GM18526 (cell line): Measurements from ENCODE around the gene PLEKHM2.

Source experiments
- POLR2A ChIP-seq: IDR thresholded peaks from 3 replicates; pipeline ENCODE4 v1.6.1; 2011; ENCODE audit not compliant: insufficient read length; ENCODE audit errors: extremely low read depth

The PLEKHM2 gene

GRCh38 chr1:15669864-15670263 is 14.3 kb upstream of the PLEKHM2 start:
- no peak for TF ChIP-seq POLR2A

- no peak for TF ChIP-seq POLR2A
These were observed 12.7 kb upstream of the PLEKHM2 start for GRCh38 chr1:15671430-15671829.

GRCh38 chr1:15674386-15675159 is 9.5 kb upstream of the PLEKHM2 start:
- no peak for TF ChIP-seq POLR2A

- TF ChIP-seq POLR2A, result no peak
These were observed 8.1 kb upstream of the PLEKHM2 start for GRCh38 chr1:15676010-15676409.

GRCh38 chr1:15676688-15677661 is 7.1 kb upstream of the PLEKHM2 start:
- no peak for TF ChIP-seq POLR2A

GRCh38 chr1:15678578-15678977 is 5.5 kb upstream of the PLEKHM2 start:
- TF ChIP-seq POLR2A, result no peak

- TF ChIP-seq POLR2A, result no peak
These were observed 4.0 kb upstream of the PLEKHM2 start for GRCh38 chr1:15680131-15680530.

- TF ChIP-seq POLR2A, result no peak
These were observed 3.4 kb upstream of the PLEKHM2 start for GRCh38 chr1:15680561-15681348.

GRCh38 chr1:15681349-15682292 is 2.5 kb upstream of the PLEKHM2 start:
- TF ChIP-seq POLR2A, result no peak

GRCh38 chr1:15682936-15683341 is 1.2 kb upstream of the PLEKHM2 start:
- no peak for TF ChIP-seq POLR2A

- no peak for TF ChIP-seq POLR2A
These were observed 628 bp upstream of the PLEKHM2 start for GRCh38 chr1:15683345-15684039.

GRCh38 chr1:15684468-15685291 is 560 bp downstream of the PLEKHM2 start:
- TF ChIP-seq POLR2A, result no peak

- TF ChIP-seq POLR2A, result no peak
These were observed 1.7 kb downstream of the PLEKHM2 start for GRCh38 chr1:15685820-15686219.
